AG10803 (cell line): Measurements from ENCODE around the gene CPNE5.

Experiments
- DNase-seq: peaks from one replicate; pipeline ENCODE4 v3.0.0; 2010; ENCODE audit warnings: low read depth
- H3K4me3 ChIP-seq: 2 replicates; pipeline ENCODE4 v1.5.1; 2011; ENCODE audit warnings: mild to moderate bottlenecking, low read length, control low read depth
- TF ChIP-seq, protein P1 (sequence below): conservative IDR thresholded peaks from 2 replicates; pipeline ENCODE4 v1.5.1; 2011; ENCODE audit warnings: mild to moderate bottlenecking, low read length, control low read depth, inconsistent platforms

Gene CPNE5

DNA sequence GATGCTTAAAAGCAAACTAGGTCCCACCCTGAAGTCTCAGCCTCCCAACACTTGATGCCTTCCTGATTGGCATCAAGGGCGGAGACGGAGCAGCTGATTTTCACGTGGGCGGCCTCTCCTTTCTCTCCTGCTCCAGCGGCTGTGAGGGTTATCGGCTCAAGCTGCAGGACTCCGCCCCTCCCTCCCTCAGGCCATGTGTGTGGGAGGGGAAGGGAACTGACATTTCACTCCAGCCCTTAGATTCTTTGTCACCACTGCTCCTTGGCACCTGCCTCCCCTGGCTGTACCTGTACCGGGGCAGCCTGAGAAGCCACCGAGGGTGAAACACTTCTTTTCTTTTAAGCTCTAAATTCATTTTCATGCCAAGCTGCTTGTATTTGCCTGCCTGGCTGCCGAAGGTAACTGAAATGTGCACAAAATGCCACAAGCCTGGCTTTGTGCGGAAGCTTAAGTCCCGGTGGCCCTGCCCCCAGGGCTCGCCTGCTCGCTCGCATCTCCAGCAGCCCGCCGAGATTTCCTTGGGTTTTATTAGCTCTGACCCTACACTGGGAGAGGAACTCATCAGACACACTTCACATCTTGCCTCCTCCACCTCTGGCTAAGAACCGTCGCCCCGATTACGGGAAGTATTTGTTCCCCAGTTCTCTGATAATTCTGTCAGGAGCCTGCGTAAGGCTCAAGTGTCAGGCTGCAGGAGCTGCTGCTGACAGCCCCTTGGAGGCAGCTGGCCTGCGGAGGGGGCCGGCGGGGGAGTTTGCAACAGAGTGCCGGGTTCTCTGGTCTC, 9.6 kb upstream of the CPNE5 start:
- DNase-seq: no peak
- no peak overlapping the region for H3K4me3 ChIP-seq
- TF ChIP-seq, protein P1, sequence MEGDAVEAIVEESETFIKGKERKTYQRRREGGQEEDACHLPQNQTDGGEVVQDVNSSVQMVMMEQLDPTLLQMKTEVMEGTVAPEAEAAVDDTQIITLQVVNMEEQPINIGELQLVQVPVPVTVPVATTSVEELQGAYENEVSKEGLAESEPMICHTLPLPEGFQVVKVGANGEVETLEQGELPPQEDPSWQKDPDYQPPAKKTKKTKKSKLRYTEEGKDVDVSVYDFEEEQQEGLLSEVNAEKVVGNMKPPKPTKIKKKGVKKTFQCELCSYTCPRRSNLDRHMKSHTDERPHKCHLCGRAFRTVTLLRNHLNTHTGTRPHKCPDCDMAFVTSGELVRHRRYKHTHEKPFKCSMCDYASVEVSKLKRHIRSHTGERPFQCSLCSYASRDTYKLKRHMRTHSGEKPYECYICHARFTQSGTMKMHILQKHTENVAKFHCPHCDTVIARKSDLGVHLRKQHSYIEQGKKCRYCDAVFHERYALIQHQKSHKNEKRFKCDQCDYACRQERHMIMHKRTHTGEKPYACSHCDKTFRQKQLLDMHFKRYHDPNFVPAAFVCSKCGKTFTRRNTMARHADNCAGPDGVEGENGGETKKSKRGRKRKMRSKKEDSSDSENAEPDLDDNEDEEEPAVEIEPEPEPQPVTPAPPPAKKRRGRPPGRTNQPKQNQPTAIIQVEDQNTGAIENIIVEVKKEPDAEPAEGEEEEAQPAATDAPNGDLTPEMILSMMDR: no peak

- no peak for DNase-seq
- no peak overlapping the region for H3K4me3 ChIP-seq
- TF ChIP-seq, protein P1: no peak
These were observed 8.7 kb upstream of the CPNE5 start for GRCh38 chr6:36847991-36848390.

GRCh38 chr6:36847152-36847551, 7.9 kb upstream of the CPNE5 start:
- TF ChIP-seq, protein P1: no peak
- no peak overlapping the region for H3K4me3 ChIP-seq

GRCh38 chr6:36845233-36845632, 6.0 kb upstream of the CPNE5 start:
- TF ChIP-seq, protein P1: no peak
- no peak overlapping the region for H3K4me3 ChIP-seq
- DNase-seq: no peak

More at GRCh38 chr6:36847152-36847551, 7.9 kb upstream of the CPNE5 start:
- no peak for DNase-seq

GRCh38 chr6:36844232-36845170, 5.3 kb upstream of the CPNE5 start:
- DNase-seq: no peak
- TF ChIP-seq, protein P1: no peak
- H3K4me3 ChIP-seq: no peak overlapping the region

- no peak overlapping the region for H3K4me3 ChIP-seq
- TF ChIP-seq, protein P1: no peak
- DNase-seq: no peak
These were observed 3.9 kb upstream of the CPNE5 start for GRCh38 chr6:36843170-36843569.

DNA sequence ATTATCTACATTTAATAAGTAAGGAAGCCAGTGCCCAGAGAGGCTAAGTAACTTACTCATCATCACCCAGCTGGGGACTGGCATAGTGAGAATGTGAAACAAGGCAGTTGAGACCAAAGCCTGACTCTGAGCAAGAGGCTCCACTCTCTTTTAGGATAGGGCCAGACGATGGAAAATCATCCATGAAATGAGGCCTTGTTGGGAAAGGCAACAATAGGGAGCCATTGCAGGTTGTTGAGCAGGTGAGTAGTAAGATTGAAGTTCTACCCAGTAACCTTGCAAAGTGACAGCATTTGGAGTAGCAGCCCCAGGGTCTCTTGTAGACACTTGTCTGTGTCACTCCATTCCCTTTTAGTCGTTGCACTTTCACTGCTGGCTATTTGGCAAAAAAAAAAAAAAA, 2.5 kb upstream of the CPNE5 start:
- no peak overlapping the region for H3K4me3 ChIP-seq
- DNase-seq: no peak
- TF ChIP-seq, protein P1: no peak
